Sigmoid colon (tissue), 7 donors: Measurements from ENCODE around the gene CRTC2. TPM values are rescaled to one million over a fixed set of nuclear protein-coding genes. Genes with fewer than 3 reads are reported as not detected.

Source experiments
- DNase-seq: peaks from one replicate; pipeline ENCODE4 v3.0.0-alpha.2; 2019
- H3K27ac ChIP-seq, 4 donors: fragments of 200-600 bp; sonication (generic); one replicate each; pipeline ENCODE4 v1.5.1; 2016 to 2019; ENCODE audit warnings: mild to moderate bottlenecking in 1 of 4
- H3K27me3 ChIP-seq, 3 donors: fragments of 200-600 bp; sonication (generic); one replicate each; pipeline ENCODE4 v1.5.1; 2019; ENCODE audit warnings: mild to moderate bottlenecking in 1 of 3
- H3K36me3 ChIP-seq, 4 donors: fragments of 200-600 bp; sonication (generic); one replicate each; pipeline ENCODE4 v1.5.1; 2016 to 2019
- H3K4me1 ChIP-seq, 4 donors: fragments of 200-600 bp; sonication (generic); one replicate each; pipeline ENCODE4 v1.5.1; 2017 to 2019
- H3K4me3 ChIP-seq, 4 donors: fragments of 200-600 bp; sonication (generic); one replicate each; pipeline ENCODE4 v1.5.1; 2017 to 2019; ENCODE audit warnings: mild to moderate bottlenecking in 2 of 4, moderate library complexity in 1 of 4
- H3K9me3 ChIP-seq, 4 donors: fragments of 200-600 bp in 3 of 4; sonication (generic) in 3 of 4; one replicate each; pipeline versions ENCODE4 v1.5.1 to v1.6.1; 2013 to 2019
- EP300 ChIP-seq, 4 donors: sonication (generic); formaldehyde crosslinking; IDR thresholded peaks; one replicate each; pipeline ENCODE4 v1.6.1; 2017; ENCODE audit warnings: antibody characterized with exemption in 4 of 4
- POLR2A ChIP-seq, 2 donors: fragments of 450-650 bp; IDR thresholded peaks; one replicate each; pipeline ENCODE4 v1.6.1; 2016; ENCODE audit warnings: antibody characterized with exemption in 2 of 2, mild to moderate bottlenecking in 2 of 2, moderate library complexity in 2 of 2
- POLR2AphosphoS5 ChIP-seq, 4 donors: sonication (generic); formaldehyde crosslinking; IDR thresholded peaks; one replicate each; pipeline ENCODE4 v1.6.1; 2017; ENCODE audit warnings: antibody characterized with exemption in 4 of 4
- WGBS, 2 donors: extraction: QIAGEN DNeasy Blood & Tissue Kit; methylation state at CpG; one replicate each; pipeline ENCODE4 v1.1.7; 2013; 5-methylcytosine and 5-hydroxymethylcytosine counted together
- intact Hi-C: fragments of 100-400 bp; cut with DNase I; formaldehyde crosslinking; loops from one replicate; pipeline ENCODE4 v1.15.1; 2023
- polyA plus RNA-seq, 3 donors: library from polyadenylated mRNA; stranded (reverse); fragments of 200-250 nt; gene quantifications; one replicate each; pipeline ENCODE4 v1.2.3, GENCODE V29; 2013
- total RNA-seq, 4 donors: library from RNA; depleted of rRNA; stranded (reverse); fragments of >200 nt; gene quantifications; one replicate each; pipeline ENCODE4 v1.1.0, GENCODE V29; 2016
- TF ChIP-seq, protein P1 (sequence below), 4 experiments: fragments of 450-650 bp in 3 of 4; fragments of 200-600 bp in 1 of 4; IDR thresholded peaks; one replicate each; pipeline ENCODE4 v1.5.1; 2016 to 2019; ENCODE audit warnings: antibody characterized with exemption in 4 of 4, mild to moderate bottlenecking in 3 of 4, moderate library complexity in 2 of 4
- donor health status: healthy with polysubstance abuse.
- donor health status: Bipolar disorder and iron deficiency.
- donor health status: healthy.

CRTC2 gene
- total and polyA plus RNA-seq, 7 donors, result 13.7 to 32.9 (median 17.8) TPM

DNA sequence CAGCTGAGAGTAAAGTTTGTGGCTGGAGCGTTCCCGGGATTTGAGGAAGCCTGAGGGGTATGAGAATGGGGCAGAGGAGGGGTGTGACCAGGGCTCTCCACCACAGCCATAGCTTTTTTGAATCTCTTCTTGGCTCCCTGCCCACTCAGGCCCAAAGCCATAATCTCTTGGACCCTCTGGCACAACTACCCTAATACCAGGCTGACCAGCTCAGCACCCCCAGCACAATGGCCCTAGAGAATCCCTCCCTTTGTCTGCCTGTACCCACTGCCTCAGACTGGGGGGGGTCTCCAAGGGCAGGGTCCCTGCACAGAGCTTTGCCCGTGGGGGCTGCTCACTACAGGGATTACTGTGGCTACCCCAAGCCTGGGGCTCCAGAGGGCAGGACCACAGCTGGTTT lies 19.4 kb downstream of the CRTC2 start:
- H3K27ac ChIP-seq, result no peak overlapping the region
- no peaks in the 10 kb centered on the region for H3K9me3 ChIP-seq
- H3K36me3 ChIP-seq, result peaks cover 28 to 97% (median 58%) of the 10 kb centered on the region in 4 donors
- no peak overlapping the region for H3K4me3 ChIP-seq
- peaks cover 0 to 5% (median 1%) of the 10 kb centered on the region in 4 donors for H3K4me1 ChIP-seq
- H3K27me3 ChIP-seq, result no peaks in the 10 kb centered on the region
- intact Hi-C loops, result no loop called here
- no peak for TF ChIP-seq POLR2A (IDR thresholded peaks at IDR 0.05)
- TF ChIP-seq, protein P1, sequence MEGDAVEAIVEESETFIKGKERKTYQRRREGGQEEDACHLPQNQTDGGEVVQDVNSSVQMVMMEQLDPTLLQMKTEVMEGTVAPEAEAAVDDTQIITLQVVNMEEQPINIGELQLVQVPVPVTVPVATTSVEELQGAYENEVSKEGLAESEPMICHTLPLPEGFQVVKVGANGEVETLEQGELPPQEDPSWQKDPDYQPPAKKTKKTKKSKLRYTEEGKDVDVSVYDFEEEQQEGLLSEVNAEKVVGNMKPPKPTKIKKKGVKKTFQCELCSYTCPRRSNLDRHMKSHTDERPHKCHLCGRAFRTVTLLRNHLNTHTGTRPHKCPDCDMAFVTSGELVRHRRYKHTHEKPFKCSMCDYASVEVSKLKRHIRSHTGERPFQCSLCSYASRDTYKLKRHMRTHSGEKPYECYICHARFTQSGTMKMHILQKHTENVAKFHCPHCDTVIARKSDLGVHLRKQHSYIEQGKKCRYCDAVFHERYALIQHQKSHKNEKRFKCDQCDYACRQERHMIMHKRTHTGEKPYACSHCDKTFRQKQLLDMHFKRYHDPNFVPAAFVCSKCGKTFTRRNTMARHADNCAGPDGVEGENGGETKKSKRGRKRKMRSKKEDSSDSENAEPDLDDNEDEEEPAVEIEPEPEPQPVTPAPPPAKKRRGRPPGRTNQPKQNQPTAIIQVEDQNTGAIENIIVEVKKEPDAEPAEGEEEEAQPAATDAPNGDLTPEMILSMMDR (IDR thresholded peaks at IDR 0.05), result no peak
- no peak for TF ChIP-seq EP300 (IDR thresholded peaks at IDR 0.05)
- TF ChIP-seq POLR2AphosphoS5 (IDR thresholded peaks at IDR 0.05), result no peak
- WGBS, 2 donors, result 89 to 94% methylated on average over 3 of the region's 3 CpGs
- no peak for DNase-seq

- no peak overlapping the region for H3K4me3 ChIP-seq
- WGBS, 2 donors, result 96 to 98% methylated on average over 10 of the region's 10 CpGs
- no peaks in the 10 kb centered on the region for H3K27me3 ChIP-seq
- intact Hi-C loops, result no loop called here
- peaks cover 43 to 98% (median 70%) of the 10 kb centered on the region in 4 donors for H3K36me3 ChIP-seq
- H3K9me3 ChIP-seq, result no peaks in the 10 kb centered on the region
- no peak for DNase-seq
- TF ChIP-seq, protein P1 (IDR thresholded peaks at IDR 0.05), result no peak
- no peak for TF ChIP-seq POLR2AphosphoS5 (IDR thresholded peaks at IDR 0.05)
- TF ChIP-seq EP300 (IDR thresholded peaks at IDR 0.05), result no peak
- no peak for TF ChIP-seq POLR2A (IDR thresholded peaks at IDR 0.05)
- no peak overlapping the region for H3K27ac ChIP-seq
- H3K4me1 ChIP-seq, result no peaks in the 10 kb centered on the region
These were observed 21.1 kb downstream of the CRTC2 start for GRCh38 chr1:153937331-153937730.

DNA sequence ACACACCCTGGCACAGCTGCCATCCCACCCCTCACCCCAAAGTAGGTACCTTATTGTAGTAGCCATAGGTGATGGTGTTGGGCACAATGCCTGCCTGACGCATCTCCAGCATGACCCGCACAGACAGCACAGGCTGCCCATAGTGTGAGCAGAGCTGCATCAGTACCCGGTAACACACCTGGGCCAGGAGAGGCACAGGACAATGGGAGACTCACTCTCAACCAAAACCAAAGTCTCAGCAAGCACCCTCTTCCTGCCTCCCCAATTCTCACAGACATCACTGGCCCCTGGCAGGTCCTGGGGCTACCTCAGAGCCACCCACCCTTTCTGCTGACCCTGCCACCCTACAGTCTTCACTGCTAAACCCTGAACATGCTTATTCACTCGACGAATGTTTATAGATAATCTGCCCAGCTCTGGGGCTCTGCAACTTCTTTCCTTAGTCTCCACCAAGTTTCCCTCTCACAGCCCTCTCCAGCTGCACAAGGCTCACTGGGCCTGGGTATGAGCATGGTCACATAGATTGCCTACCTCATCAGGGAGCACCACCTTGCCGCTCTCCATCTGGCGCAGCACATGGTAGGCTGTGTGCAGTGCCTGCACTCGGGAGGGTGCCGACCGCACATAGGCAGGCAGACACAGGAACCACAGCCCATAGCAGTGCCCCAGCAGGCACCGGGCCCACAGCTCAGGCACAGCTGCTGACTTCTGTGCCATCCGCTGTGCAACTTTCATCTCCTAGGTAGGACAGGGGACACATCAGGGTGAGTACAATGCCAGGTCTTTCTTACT lies 22.2 kb downstream of the CRTC2 start:
- Histone ChIP-seq H3K36me3 (peaks cover 43 to 96% (median 70%) of the 10 kb centered on the region in 4 donors), H3K4me3 (no peak overlapping the region), H3K27me3 (no peaks in the 10 kb centered on the region), H3K4me1 (no peaks in the 10 kb centered on the region), H3K27ac (no peak overlapping the region), H3K9me3 (no peaks in the 10 kb centered on the region)
- DNase-seq, result peak; percentile 29
- WGBS, 2 donors, result 97% methylated on average over 12 of the region's 12 CpGs
- TF ChIP-seq, protein P1 (IDR thresholded peaks at IDR 0.05), result no peak
- TF ChIP-seq POLR2AphosphoS5 (IDR thresholded peaks at IDR 0.05) (no peak), EP300 (IDR thresholded peaks at IDR 0.05) (no peak), POLR2A (IDR thresholded peaks at IDR 0.05) (no peak)
- intact Hi-C loops, result no loop called here

DNA sequence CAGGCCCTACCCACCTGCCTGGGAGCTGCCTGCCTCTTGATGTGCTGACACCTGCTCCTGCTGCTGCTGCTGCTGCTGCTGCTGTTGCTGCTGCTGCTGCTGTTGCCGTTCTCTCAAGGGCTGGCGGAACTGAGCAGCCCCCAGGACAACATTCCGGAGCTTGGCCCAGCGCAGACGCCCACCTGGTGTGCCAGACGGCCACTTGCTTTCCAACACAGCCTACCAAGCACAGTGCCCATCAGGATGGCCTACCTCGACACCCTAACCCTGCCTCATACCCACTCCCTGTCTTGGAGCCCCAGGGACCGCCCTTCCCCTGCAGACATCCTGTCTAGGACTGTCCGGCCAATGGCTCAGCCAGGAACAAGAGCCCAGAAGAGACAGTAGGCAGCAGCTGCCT lies 23.7 kb downstream of the CRTC2 start:
- no peaks in the 10 kb centered on the region for H3K4me1 ChIP-seq
- no peak overlapping the region for H3K4me3 ChIP-seq
- H3K36me3 ChIP-seq, result peaks cover 43 to 94% (median 70%) of the 10 kb centered on the region in 4 donors
- WGBS, 2 donors, result 96 to 97% methylated on average over 9 of the region's 9 CpGs
- DNase-seq, result peak; percentile 54
- no peaks in the 10 kb centered on the region for H3K9me3 ChIP-seq
- TF ChIP-seq, protein P1 (IDR thresholded peaks at IDR 0.05), result no peak
- no peak for TF ChIP-seq POLR2AphosphoS5 (IDR thresholded peaks at IDR 0.05)
- TF ChIP-seq EP300 (IDR thresholded peaks at IDR 0.05), result no peak
- no peak for TF ChIP-seq POLR2A (IDR thresholded peaks at IDR 0.05)
- intact Hi-C loops, result no loop called here
- no peaks in the 10 kb centered on the region for H3K27me3 ChIP-seq
- H3K27ac ChIP-seq, result no peak overlapping the region
